OCI-LY1 (cell line): Measurements from ENCODE around the gene SH3BP1.
A peak's percentile ranks its signal among the peaks of the same experiment; 100 is the strongest.

Experiments used
- H2AFZ ChIP-seq: fragments of 200-600 bp; sonication (generic), shearing (Covaris generic); 2 replicates; pipeline ENCODE4 v1.6.0; 2014; ENCODE audit warnings: antibody characterized with exemption, mild to moderate bottlenecking, low read length
- H3F3A ChIP-seq: fragments of 200-600 bp; sonication (generic), shearing (Covaris generic); 2 replicates; pipeline ENCODE4 v1.6.0; 2014; ENCODE audit warnings: mild to moderate bottlenecking, antibody characterized with exemption, low read length, moderate library complexity; ENCODE audit not compliant: insufficient read depth
- H3K27ac ChIP-seq: fragments of 200-600 bp; sonication (generic); 2 replicates; pipeline ENCODE4 v1.5.1; 2014; ENCODE audit warnings: low read length, mixed run types, mild to moderate bottlenecking, low read depth; ENCODE audit not compliant: poor library complexity, severe bottlenecking
- H3K27me3 ChIP-seq: fragments of 200-600 bp; sonication (generic); 2 replicates; pipeline ENCODE4 v1.6.0; 2014; ENCODE audit warnings: antibody characterized with exemption, mild to moderate bottlenecking, low read length, moderate library complexity; ENCODE audit not compliant: insufficient read depth
- H3K36me3 ChIP-seq: fragments of 200-600 bp; sonication (generic); 2 replicates; pipeline ENCODE4 v1.6.1; 2014; ENCODE audit warnings: mild to moderate bottlenecking, antibody characterized with exemption, low read length, moderate library complexity, mixed read lengths; ENCODE audit not compliant: insufficient read depth
- H3K4me1 ChIP-seq: fragments of 200-600 bp; sonication (generic); 2 replicates; pipeline ENCODE4 v1.5.1; 2014; ENCODE audit warnings: mild to moderate bottlenecking, low read length, moderate library complexity; ENCODE audit not compliant: insufficient read depth, severe bottlenecking
- H3K4me2 ChIP-seq: fragments of 200-600 bp; sonication (generic), shearing (Covaris generic); 2 replicates; pipeline ENCODE4 v1.6.1; 2014; ENCODE audit warnings: low read length
- H3K4me3 ChIP-seq: fragments of 200-600 bp; sonication (generic); 2 replicates; pipeline ENCODE4 v1.5.1; 2014; ENCODE audit warnings: low read length, low read depth, mild to moderate bottlenecking, mixed read lengths; ENCODE audit not compliant: poor library complexity, severe bottlenecking
- H3K79me2 ChIP-seq: fragments of 200-600 bp; shearing (Covaris generic); 2 replicates; pipeline ENCODE4 v1.6.1; 2016; ENCODE audit warnings: mixed run types, low read length, mixed read lengths; ENCODE audit not compliant: insufficient read depth
- H3K9ac ChIP-seq: fragments of 200-600 bp; sonication (generic), shearing (Covaris generic); 2 replicates; pipeline ENCODE4 v1.6.1; 2014; ENCODE audit warnings: mild to moderate bottlenecking, low read length, mixed read lengths
- H3K9me2 ChIP-seq: fragments of 200-600 bp; sonication (generic), shearing (Covaris generic); 2 replicates; pipeline ENCODE4 v1.6.1; 2014; ENCODE audit warnings: low read depth, mild to moderate bottlenecking, low read length, mixed read lengths
- H3K9me3 ChIP-seq: fragments of 200-600 bp; shearing (Covaris generic); 2 replicates; pipeline ENCODE4 v1.6.1; 2014; ENCODE audit warnings: low read length, mixed read lengths
- H4K20me1 ChIP-seq: fragments of 200-600 bp; sonication (generic), shearing (Covaris generic); 2 replicates; pipeline ENCODE4 v1.6.0; 2016; ENCODE audit warnings: mild to moderate bottlenecking, low read length; ENCODE audit not compliant: insufficient read depth
- CTCF ChIP-seq: fragments of 200-600 bp; sonication (generic), shearing (Covaris generic); IDR thresholded peaks from 2 replicates; pipeline ENCODE4 v1.5.1; 2017; ENCODE audit warnings: mild to moderate bottlenecking, antibody characterized with exemption, low read length, moderate library complexity, mixed read lengths
- EZH2 ChIP-seq: fragments of 200-600 bp; sonication (generic), shearing (Covaris generic); IDR thresholded peaks from 2 replicates; pipeline ENCODE4 v1.8.0; 2017; ENCODE audit warnings: borderline replicate concordance, mixed run types, mild to moderate bottlenecking, antibody characterized with exemption, low read length, moderate library complexity, mixed read lengths

Gene SH3BP1

GRCh38 chr22:37626144-37626543, 13.3 kb upstream of the SH3BP1 start:
- Histone ChIP-seq H3K4me2 (peak overlapping the region; percentile 39; the same call in 1 of the 2 replicates), H3K9me2 (no peaks in the 10 kb centered on the region), H3K27me3 (no peaks in the 10 kb centered on the region), H3K4me3 (no peak overlapping the region), H2AFZ (no peak overlapping the region), H3K9ac (no peak overlapping the region; the same call in 1 of the 2 replicates), H3K27ac (peak overlapping the region; percentile 78), H3K79me2 (no peaks in the 10 kb centered on the region), H3K4me1 (peaks cover 26% of the 10 kb centered on the region), H4K20me1 (no peaks in the 10 kb centered on the region), H3K9me3 (no peaks in the 10 kb centered on the region), H3K36me3 (peaks cover 47% of the 10 kb centered on the region; the same call in 1 of the 2 replicates), H3F3A (no peaks in the 10 kb centered on the region)
- TF ChIP-seq CTCF, result no peak
- TF ChIP-seq EZH2, result no peak

GRCh38 chr22:37626556-37627075, 12.9 kb upstream of the SH3BP1 start:
- Histone ChIP-seq H3K36me3 (peaks cover 51% of the 10 kb centered on the region; the same call in 1 of the 2 replicates), H3K4me2 (peak overlapping the region; percentile 39; the same call in 1 of the 2 replicates), H3K4me1 (peaks cover 26% of the 10 kb centered on the region), H2AFZ (no peak overlapping the region), H4K20me1 (no peaks in the 10 kb centered on the region), H3K79me2 (no peaks in the 10 kb centered on the region), H3K27ac (peak overlapping the region; percentile 78), H3K9me3 (no peaks in the 10 kb centered on the region), H3K4me3 (no peak overlapping the region), H3F3A (no peaks in the 10 kb centered on the region), H3K9me2 (no peaks in the 10 kb centered on the region), H3K27me3 (no peaks in the 10 kb centered on the region), H3K9ac (peak overlapping the region; percentile 39; the same call in 1 of the 2 replicates)
- TF ChIP-seq EZH2, result no peak
- no peak for TF ChIP-seq CTCF

- Histone ChIP-seq H3K27me3 (no peaks in the 10 kb centered on the region), H4K20me1 (no peaks in the 10 kb centered on the region), H2AFZ (no peak overlapping the region), H3K9me2 (no peaks in the 10 kb centered on the region), H3K27ac (peak overlapping the region; percentile 78), H3K9ac (peak overlapping the region; percentile 39; the same call in 1 of the 2 replicates), H3K4me3 (peak overlapping the region; percentile 1), H3K79me2 (no peaks in the 10 kb centered on the region), H3K4me2 (peak overlapping the region; percentile 39; the same call in 1 of the 2 replicates), H3K36me3 (peaks cover 55% of the 10 kb centered on the region; the same call in 1 of the 2 replicates), H3F3A (no peaks in the 10 kb centered on the region), H3K9me3 (no peaks in the 10 kb centered on the region), H3K4me1 (peaks cover 26% of the 10 kb centered on the region)
- TF ChIP-seq EZH2 (no peak), CTCF (no peak)
These were observed 12.3 kb upstream of the SH3BP1 start for GRCh38 chr22:37627121-37627520.
